OCI-LY7 (cell line): ENCODE data around the gene PRKRA. TPM values are rescaled to one million over a fixed set of nuclear protein-coding genes. Genes with fewer than 3 reads are reported as not detected.
"Not testable (repeated sequence)": the region's sequence is repeated elsewhere in the genome, so short reads cannot be mapped to it uniquely, and the experiment has no call there.

Experiments used
- BruUV-seq: library from RNA; stranded (reverse); fragments of 400-500 nt; replicated peaks from 2 replicates; lab custom pipeline; 2021; lab: Mats Ljungman, UMichigan
- CTCF ChIA-PET: fragments of 300-600 bp; sonication (Branson Sonifier 250); formaldehyde crosslinking; loops from one replicate; lab custom pipeline; 2022; ENCODE audit warnings: antibody characterized with exemption; ENCODE audit not compliant: unreplicated experiment; lab: Charles Lee
- POLR2A ChIA-PET: fragments of 300-600 bp; sonication (Branson Sonifier 250); formaldehyde crosslinking; loops from one replicate; lab custom pipeline; 2022; ENCODE audit warnings: antibody characterized with exemption; lab: Charles Lee
- DNase-seq: peaks from one replicate; pipeline ENCODE4 v3.0.0-alpha.2; 2015; ENCODE audit warnings: low spot score
- H2AFZ ChIP-seq: fragments of 200-600 bp; sonication (generic), shearing (Covaris generic); 2 replicates; pipeline ENCODE4 v1.6.1; 2014; ENCODE audit warnings: mild to moderate bottlenecking, antibody characterized with exemption, low read length, moderate library complexity
- H3K27ac ChIP-seq: fragments of 200-600 bp; sonication (generic); 2 replicates; pipeline ENCODE4 v1.5.1; 2014; ENCODE audit warnings: mixed run types, low read depth, mild to moderate bottlenecking, moderate library complexity, low read length, inconsistent platforms; ENCODE audit not compliant: poor library complexity, severe bottlenecking
- H3K36me3 ChIP-seq: fragments of 200-600 bp; sonication (generic); 2 replicates; pipeline ENCODE4 v1.6.1; 2014; ENCODE audit warnings: mild to moderate bottlenecking, antibody characterized with exemption, low read length, moderate library complexity, mixed read lengths; ENCODE audit not compliant: insufficient read depth
- H3K4me1 ChIP-seq: fragments of 200-600 bp; sonication (generic); 2 replicates; pipeline ENCODE4 v1.5.1; 2014; ENCODE audit warnings: mild to moderate bottlenecking, low read length; ENCODE audit not compliant: insufficient read depth, poor library complexity, severe bottlenecking
- H3K4me2 ChIP-seq: fragments of 200-600 bp; sonication (generic); 2 replicates; pipeline ENCODE4 v1.6.1; 2014; ENCODE audit warnings: mild to moderate bottlenecking, low read length
- H3K4me3 ChIP-seq: fragments of 200-600 bp; sonication (generic); 2 replicates; pipeline ENCODE4 v1.5.1; 2014; ENCODE audit warnings: mild to moderate bottlenecking, low read depth, low read length; ENCODE audit not compliant: poor library complexity, severe bottlenecking
- H3K79me2 ChIP-seq: fragments of 200-600 bp; sonication (generic); 2 replicates; pipeline ENCODE4 v1.6.1; 2016; ENCODE audit warnings: low read depth, mild to moderate bottlenecking, low read length, moderate library complexity, mixed read lengths; ENCODE audit not compliant: insufficient read depth
- H3K9me2 ChIP-seq: fragments of 200-600 bp; sonication (generic); 2 replicates; pipeline ENCODE4 v1.6.1; 2016; ENCODE audit warnings: mild to moderate bottlenecking, low read length, mixed read lengths; ENCODE audit not compliant: insufficient read depth
- H3K9me3 ChIP-seq: fragments of 200-600 bp; sonication (generic); 2 replicates; pipeline ENCODE4 v1.6.1; 2014; ENCODE audit warnings: mild to moderate bottlenecking, mixed run types, low read length, mixed read lengths
- H4K20me1 ChIP-seq: fragments of 200-600 bp; sonication (generic); 2 replicates; pipeline ENCODE4 v1.6.1; 2014; ENCODE audit warnings: mild to moderate bottlenecking, antibody characterized with exemption, low read length, moderate library complexity, mixed read lengths; ENCODE audit not compliant: insufficient read depth
- CTCF ChIP-seq: fragments of 200-600 bp; sonication (generic); conservative IDR thresholded peaks from 2 replicates; pipeline ENCODE4 v1.5.1; 2014; ENCODE audit warnings: mild to moderate bottlenecking, antibody characterized with exemption, low read length, moderate library complexity, mixed read lengths
- EZH2phosphoT487 ChIP-seq: fragments of 200-600 bp; sonication (generic); IDR thresholded peaks from 2 replicates; pipeline ENCODE4 v1.6.1; 2018; ENCODE audit warnings: low read depth, borderline replicate concordance, mild to moderate bottlenecking, mixed run types, antibody characterized with exemption, low read length, moderate library complexity, mixed read lengths
- intact Hi-C: fragments of 100-400 bp; cut with micrococcal nuclease; formaldehyde crosslinking; loops from one replicate; pipeline ENCODE4 v1.10.0; 2022; ENCODE audit not compliant: unreplicated experiment
- total RNA-seq, 2 experiments: library from RNA; depleted of rRNA in 1 of 2; stranded (reverse); fragments of >200 nt in 1 of 2; shearing (Covaris generic) in 1 of 2; gene quantifications; 2 replicates each; pipeline ENCODE4 v1.2.3, GENCODE V29; 2014 to 2022

The PRKRA gene
- total RNA-seq, 2 experiments from 2014 or later: 76.4 to 79.5 TPM

GRCh38 chr2:178426388-178426787 is 24.6 kb downstream of the PRKRA start:
- TF ChIP-seq EZH2phosphoT487 (no peak), CTCF (no peak)
- ChIA-PET POLR2A (no interaction called here), CTCF (no interaction called here)
- H3K9me3 ChIP-seq: no peaks in the 10 kb centered on the region
- H3K4me1 ChIP-seq: no peaks in the 10 kb centered on the region
- no peak overlapping the region for H3K4me2 ChIP-seq
- no TSS peak for BruUV-seq
- no peaks in the 10 kb centered on the region for H4K20me1 ChIP-seq
- H2AFZ ChIP-seq: no peak overlapping the region
- H3K79me2 ChIP-seq: no peaks in the 10 kb centered on the region
- no peak overlapping the region for H3K4me3 ChIP-seq
- no peak for DNase-seq
- peaks cover 29% of the 10 kb centered on the region for H3K36me3 ChIP-seq
- no peaks in the 10 kb centered on the region for H3K9me2 ChIP-seq
- intact Hi-C loops: no loop called here
- no peak overlapping the region for H3K27ac ChIP-seq

- TF ChIP-seq EZH2phosphoT487 (no peak), CTCF (no peak)
- Histone ChIP-seq H3K4me3 (no peak overlapping the region), H3K9me2 (no peaks in the 10 kb centered on the region), H4K20me1 (no peaks in the 10 kb centered on the region), H2AFZ (no peak overlapping the region), H3K4me2 (no peak overlapping the region), H3K27ac (no peak overlapping the region), H3K4me1 (no peaks in the 10 kb centered on the region), H3K9me3 (no peaks in the 10 kb centered on the region), H3K36me3 (peaks cover 19% of the 10 kb centered on the region), H3K79me2 (no peaks in the 10 kb centered on the region)
- intact Hi-C loops: no loop called here
- DNase-seq: no peak
- no TSS peak for BruUV-seq
- ChIA-PET POLR2A (interaction anchor here (0.7 kb wide), 1 partner anchor 192 kb away, joined by 3 read pairs; no protein-coding TSS in a partner anchor), CTCF (no interaction called here)
Observed at GRCh38 chr2:178425255-178425827, 25.6 kb downstream of the PRKRA start.

GRCh38 chr2:178423746-178424145 is 27.2 kb downstream of the PRKRA start:
- BruUV-seq, CTCF ChIA-PET, H4K20me1 ChIP-seq, H2AFZ ChIP-seq, intact Hi-C loops, POLR2A ChIA-PET, H3K4me2 ChIP-seq, H3K4me1 ChIP-seq, H3K9me2 ChIP-seq, H3K36me3 ChIP-seq, H3K79me2 ChIP-seq, DNase-seq, H3K4me3 ChIP-seq, H3K9me3 ChIP-seq, H3K27ac ChIP-seq: not testable (repeated sequence)
